Embryonic facial prominence (tissue), 1 donor: ENCODE measurements around the gene SUDS3.
"Not testable (repeated sequence)": the region's sequence is repeated elsewhere in the genome, so short reads cannot be mapped to it uniquely, and the experiment has no call there.

Experiments used
- DNase-seq: peaks from one replicate; pipeline ENCODE4 v3.0.0-alpha.2; 2016; ENCODE audit errors: extremely low spot score

Gene SUDS3

GRCh38 chr12:118397708-118398440 is 21.5 kb downstream of the SUDS3 start:
- no peak for DNase-seq

GRCh38 chr12:118398524-118398923 is 22.2 kb downstream of the SUDS3 start:
- no peak for DNase-seq

GRCh38 chr12:118398940-118399339 is 22.6 kb downstream of the SUDS3 start:
- no peak for DNase-seq

- DNase-seq = no peak
These were observed 25.9 kb downstream of the SUDS3 start for GRCh38 chr12:118402251-118402650.

- DNase-seq = no peak
These were observed 28.6 kb downstream of the SUDS3 start for GRCh38 chr12:118404876-118405521.

- not testable (repeated sequence) for DNase-seq
These were observed 31.9 kb downstream of the SUDS3 start for GRCh38 chr12:118408241-118408640.

- DNase-seq = no peak
These were observed 33.5 kb downstream of the SUDS3 start for GRCh38 chr12:118409834-118410233.

- DNase-seq = no peak
These were observed 41.6 kb downstream of the SUDS3 start for GRCh38 chr12:118417942-118418341.

GRCh38 chr12:118418385-118419057 is 42.2 kb downstream of the SUDS3 start:
- DNase-seq = no peak

GRCh38 chr12:118420673-118421072 is 44.3 kb downstream of the SUDS3 start:
- no peak for DNase-seq

- no peak for DNase-seq
These were observed 48.5 kb downstream of the SUDS3 start for GRCh38 chr12:118424884-118425283.

GRCh38 chr12:118425364-118425763 is 49.0 kb downstream of the SUDS3 start:
- DNase-seq = no peak

GRCh38 chr12:118427819-118428218 is 51.5 kb downstream of the SUDS3 start:
- no peak for DNase-seq

GRCh38 chr12:118428643-118429042 is 52.3 kb downstream of the SUDS3 start:
- no peak for DNase-seq

GRCh38 chr12:118429688-118430383 is 53.5 kb downstream of the SUDS3 start:
- no peak for DNase-seq

- no peak for DNase-seq
These were observed 54.2 kb downstream of the SUDS3 start for GRCh38 chr12:118430516-118430915.

GRCh38 chr12:118432812-118433545 is 56.6 kb downstream of the SUDS3 start:
- DNase-seq = no peak

- DNase-seq = no peak
These were observed 59.8 kb downstream of the SUDS3 start for GRCh38 chr12:118436002-118436730.

- DNase-seq = no peak
These were observed 60.6 kb downstream of the SUDS3 start for GRCh38 chr12:118436986-118437385.

GRCh38 chr12:118439068-118439467 is 62.7 kb downstream of the SUDS3 start:
- DNase-seq = no peak

GRCh38 chr12:118446247-118446646 is 69.9 kb downstream of the SUDS3 start:
- DNase-seq = no peak
